Measurements from ENCODE around the gene SLC39A5. TPM values are rescaled to one million over a fixed set of nuclear protein-coding genes. Genes with fewer than 3 reads are reported as not detected.

The SLC39A5 gene
- total and polyA plus RNA-seq, 2 experiments from 2014 or later = 167 to 179 TPM

DNA sequence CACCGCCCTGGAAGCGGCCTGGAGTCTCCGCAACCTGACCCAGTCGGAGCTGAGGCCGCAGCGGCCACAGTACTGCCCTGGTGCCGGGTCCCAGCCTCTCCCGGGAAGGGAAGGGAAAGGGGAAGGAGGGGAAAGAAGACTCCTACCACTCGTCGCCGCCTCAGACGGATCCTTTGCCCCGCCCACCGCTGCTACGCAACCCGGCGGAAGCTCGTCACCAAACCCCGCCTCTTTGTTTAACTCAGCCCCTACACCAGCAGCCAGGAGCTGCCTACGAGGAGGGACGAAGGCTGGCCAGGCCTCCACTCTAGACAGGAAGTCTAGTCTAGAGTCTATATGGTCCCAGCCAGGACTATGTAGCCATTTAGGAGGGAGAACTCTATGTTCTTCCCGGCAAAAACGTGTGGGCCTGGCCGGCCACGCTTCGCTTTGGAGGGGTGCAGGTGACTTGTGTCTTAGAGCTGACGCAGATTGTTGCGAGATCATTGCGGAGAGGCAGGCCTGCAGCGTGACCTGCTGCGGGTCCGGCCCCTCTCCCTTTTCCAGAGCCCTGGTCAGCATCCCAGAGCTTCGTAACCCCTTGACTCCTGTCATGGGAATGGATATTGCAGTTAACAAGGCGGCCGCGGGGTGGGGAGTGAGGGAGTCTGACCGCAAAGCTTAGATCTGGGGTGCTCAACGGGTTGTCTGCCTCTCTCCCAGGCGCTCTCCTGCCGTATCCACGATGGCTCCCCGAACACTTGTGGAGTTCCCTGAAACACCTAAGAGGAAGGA is 7.9 kb upstream of the SLC39A5 start, which contains the start of gene RNF41:
RNF41 (minus strand) TSS at position 166 of the 774 bp plus-strand sequence. CDS start 7,875 bp downstream, outside the sequence.
- Histone ChIP-seq H3K9me2 (replicated peaks; ENCODE audit: insufficient read depth) (no peaks in the 10 kb centered on the region), H4K20me1 (ENCODE audit: insufficient read depth, poor library complexity, severe bottlenecking) (no peaks in the 10 kb centered on the region), H3K9me3 (ENCODE audit: low read depth) (no peaks in the 10 kb centered on the region), H3K4me2 (peak within 1 kb of the TSS; percentile 94), H3K4me3 (peak within 1 kb of the TSS; percentile 69), H3K27me3 (no peaks in the 10 kb centered on the region), H3K79me2 (peaks cover 42% of the 10 kb centered on the region), H3K4me1 (ENCODE audit: insufficient read depth) (peaks cover 22% of the 10 kb centered on the region), H3K36me3 (replicated peaks; ENCODE audit: insufficient read depth, low read depth) (no peaks in the 10 kb centered on the region), H2AFZ (peak within 1 kb of the TSS; percentile 59), H3K27ac (peak within 1 kb of the TSS; percentile 96)
- no peak for TF ChIP-seq EZH2phosphoT487 (IDR thresholded peaks at IDR 0.05; ENCODE audit: low read depth, severe bottlenecking, unreplicated experiment)
- TF ChIP-seq, protein P1, sequence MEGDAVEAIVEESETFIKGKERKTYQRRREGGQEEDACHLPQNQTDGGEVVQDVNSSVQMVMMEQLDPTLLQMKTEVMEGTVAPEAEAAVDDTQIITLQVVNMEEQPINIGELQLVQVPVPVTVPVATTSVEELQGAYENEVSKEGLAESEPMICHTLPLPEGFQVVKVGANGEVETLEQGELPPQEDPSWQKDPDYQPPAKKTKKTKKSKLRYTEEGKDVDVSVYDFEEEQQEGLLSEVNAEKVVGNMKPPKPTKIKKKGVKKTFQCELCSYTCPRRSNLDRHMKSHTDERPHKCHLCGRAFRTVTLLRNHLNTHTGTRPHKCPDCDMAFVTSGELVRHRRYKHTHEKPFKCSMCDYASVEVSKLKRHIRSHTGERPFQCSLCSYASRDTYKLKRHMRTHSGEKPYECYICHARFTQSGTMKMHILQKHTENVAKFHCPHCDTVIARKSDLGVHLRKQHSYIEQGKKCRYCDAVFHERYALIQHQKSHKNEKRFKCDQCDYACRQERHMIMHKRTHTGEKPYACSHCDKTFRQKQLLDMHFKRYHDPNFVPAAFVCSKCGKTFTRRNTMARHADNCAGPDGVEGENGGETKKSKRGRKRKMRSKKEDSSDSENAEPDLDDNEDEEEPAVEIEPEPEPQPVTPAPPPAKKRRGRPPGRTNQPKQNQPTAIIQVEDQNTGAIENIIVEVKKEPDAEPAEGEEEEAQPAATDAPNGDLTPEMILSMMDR (IDR thresholded peaks at IDR 0.05; ENCODE audit: poor library complexity) = no peak
- no peak for TF ChIP-seq EZH2 (IDR thresholded peaks at IDR 0.05; ENCODE audit: borderline replicate concordance)
- WGBS (ENCODE audit: low lambda C conversion rate, missing lambda C conversion rate) = 14% methylated on average over 41 of the region's 42 CpGs
- peak; percentile 99 for DNase-seq (ENCODE audit: low spot score)

DNA sequence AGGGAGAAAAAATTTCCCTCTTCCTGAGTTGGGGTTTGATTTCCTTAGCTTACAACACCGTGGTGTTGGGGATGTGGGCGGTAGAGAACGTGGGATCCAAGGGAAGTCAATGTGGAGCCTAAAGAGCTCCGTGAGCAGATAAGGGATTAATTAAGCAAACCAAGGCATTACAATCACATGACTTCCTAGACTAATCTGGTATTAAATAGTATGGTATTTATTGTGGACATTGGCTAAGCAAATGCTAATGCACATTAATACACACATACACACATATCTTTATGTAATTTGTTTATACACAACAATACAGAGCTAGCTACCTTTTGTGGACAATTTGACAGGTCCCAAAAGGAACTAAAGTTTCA is 7.3 kb upstream of the SLC39A5 start:
- Histone ChIP-seq H4K20me1 (ENCODE audit: insufficient read depth, poor library complexity, severe bottlenecking) (no peaks in the 10 kb centered on the region), H3K27ac (peak overlapping the region; percentile 96), H3K4me3 (peak overlapping the region; percentile 10), H3K9me2 (replicated peaks; ENCODE audit: insufficient read depth) (no peaks in the 10 kb centered on the region), H3K27me3 (no peaks in the 10 kb centered on the region), H3K4me2 (peak overlapping the region; percentile 79), H3K79me2 (peaks cover 36% of the 10 kb centered on the region), H3K36me3 (replicated peaks; ENCODE audit: insufficient read depth, low read depth) (no peaks in the 10 kb centered on the region), H2AFZ (peak overlapping the region; percentile 56), H3K4me1 (ENCODE audit: insufficient read depth) (peaks cover 22% of the 10 kb centered on the region), H3K9me3 (ENCODE audit: low read depth) (no peaks in the 10 kb centered on the region)
- no peak for DNase-seq (ENCODE audit: low spot score)
- WGBS (ENCODE audit: low lambda C conversion rate, missing lambda C conversion rate) = 56% methylated on average over 4 of the region's 4 CpGs
- TF ChIP-seq EZH2 (IDR thresholded peaks at IDR 0.05; ENCODE audit: borderline replicate concordance) = no peak

DNA sequence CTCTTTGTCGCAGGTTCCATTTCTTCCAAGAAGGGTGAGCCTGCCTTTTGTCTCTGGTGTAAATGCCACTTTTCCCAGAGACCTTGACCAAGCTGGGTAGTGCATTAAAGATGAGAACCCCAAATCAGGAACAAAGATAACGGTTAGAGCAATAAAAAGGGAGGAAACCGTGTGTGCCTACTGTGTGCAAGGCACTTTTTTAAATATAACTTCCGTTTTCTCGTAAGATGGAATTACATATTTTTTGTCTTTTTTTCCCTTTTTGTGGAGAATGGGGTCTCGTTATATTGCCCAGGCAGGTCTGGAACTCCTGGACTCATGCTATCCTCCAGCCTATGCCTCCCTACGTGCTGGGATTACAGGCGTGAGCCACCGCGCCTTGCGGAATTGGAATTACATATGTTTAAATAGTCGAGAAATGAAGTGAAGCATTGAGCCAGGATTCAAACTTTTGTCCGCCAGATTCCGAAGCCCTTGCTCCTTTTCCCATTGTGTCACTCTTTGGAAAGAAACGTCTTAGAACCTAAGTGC is 6.2 kb upstream of the SLC39A5 start:
- Histone ChIP-seq H3K27ac (peak overlapping the region; percentile 96), H2AFZ (peak overlapping the region; percentile 69), H3K79me2 (peaks cover 25% of the 10 kb centered on the region), H3K9me3 (ENCODE audit: low read depth) (no peaks in the 10 kb centered on the region), H3K4me2 (peak overlapping the region; percentile 70), H3K4me3 (no peak overlapping the region), H3K9me2 (replicated peaks; ENCODE audit: insufficient read depth) (no peaks in the 10 kb centered on the region), H4K20me1 (ENCODE audit: insufficient read depth, poor library complexity, severe bottlenecking) (no peaks in the 10 kb centered on the region), H3K4me1 (ENCODE audit: insufficient read depth) (peaks cover 22% of the 10 kb centered on the region), H3K36me3 (replicated peaks; ENCODE audit: insufficient read depth, low read depth) (no peaks in the 10 kb centered on the region), H3K27me3 (no peaks in the 10 kb centered on the region)
- TF ChIP-seq EZH2phosphoT487 (IDR thresholded peaks at IDR 0.05; ENCODE audit: low read depth, severe bottlenecking, unreplicated experiment) = no peak
- TF ChIP-seq, protein P1 (IDR thresholded peaks at IDR 0.05; ENCODE audit: poor library complexity) = no peak
- TF ChIP-seq EZH2 (IDR thresholded peaks at IDR 0.05; ENCODE audit: borderline replicate concordance) = no peak
- no peak for DNase-seq (ENCODE audit: low spot score)
- 50% methylated on average over 15 of the region's 15 CpGs for WGBS (ENCODE audit: low lambda C conversion rate, missing lambda C conversion rate)

DNA sequence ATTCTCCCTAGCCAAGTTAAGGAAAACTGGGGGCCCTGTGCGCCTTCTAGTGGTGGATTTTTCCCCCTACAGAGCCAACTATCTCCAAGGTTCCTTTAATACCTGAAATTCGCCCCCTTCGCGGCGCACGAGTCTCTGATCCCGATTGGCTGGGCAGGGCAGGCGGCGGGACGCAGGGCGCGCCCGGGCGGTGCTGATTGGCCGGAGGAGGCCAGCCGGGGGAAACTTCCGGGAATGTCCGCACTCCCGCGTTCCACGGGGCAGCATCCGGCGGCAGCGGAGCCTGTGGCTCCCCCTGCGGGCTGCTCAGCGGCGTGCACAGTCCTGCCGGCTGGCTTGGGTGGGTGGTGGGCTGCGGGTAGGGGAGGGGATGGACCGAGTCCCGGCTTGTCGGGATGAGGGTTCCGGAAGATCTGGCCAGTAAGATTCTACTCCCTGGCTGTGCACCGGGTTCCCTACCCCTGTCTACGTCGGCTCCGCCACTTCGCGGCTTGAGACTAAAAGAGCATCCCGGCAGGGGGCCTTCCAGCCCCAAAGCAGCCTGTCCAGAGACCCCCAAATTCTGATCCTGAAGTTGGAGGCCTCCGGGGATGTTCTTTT is 5.6 kb upstream of the SLC39A5 start, which contains the start of gene NABP2:
NABP2 (plus strand) TSS at position 241 of the 600 bp plus-strand sequence. CDS start 515 bp downstream, outside the sequence.
- H3K9me3 ChIP-seq (ENCODE audit: low read depth) = no peaks in the 10 kb centered on the region
- H3K27me3 ChIP-seq = no peaks in the 10 kb centered on the region
- H3K4me2 ChIP-seq = peak within 1 kb of the TSS; percentile 81
- H3K79me2 ChIP-seq = peaks cover 19% of the 10 kb centered on the region
- no peaks in the 10 kb centered on the region for H3K9me2 ChIP-seq (replicated peaks; ENCODE audit: insufficient read depth)
- H2AFZ ChIP-seq = peak within 1 kb of the TSS; percentile 69
- peak within 1 kb of the TSS; percentile 96 for H3K27ac ChIP-seq
- no peaks in the 10 kb centered on the region for H3K36me3 ChIP-seq (replicated peaks; ENCODE audit: insufficient read depth, low read depth)
- peak; percentile 98 for DNase-seq (ENCODE audit: low spot score)
- TF ChIP-seq, protein P1 (IDR thresholded peaks at IDR 0.05; ENCODE audit: poor library complexity) = peak; percentile 80
- no peak for TF ChIP-seq EZH2 (IDR thresholded peaks at IDR 0.05; ENCODE audit: borderline replicate concordance)
- no peak for TF ChIP-seq EZH2phosphoT487 (IDR thresholded peaks at IDR 0.05; ENCODE audit: low read depth, severe bottlenecking, unreplicated experiment)
- WGBS (ENCODE audit: low lambda C conversion rate, missing lambda C conversion rate) = 4% methylated on average over 38 of the region's 41 CpGs
- peaks cover 22% of the 10 kb centered on the region for H3K4me1 ChIP-seq (ENCODE audit: insufficient read depth)
- peak within 1 kb of the TSS; percentile 64 for H3K4me3 ChIP-seq
- no peaks in the 10 kb centered on the region for H4K20me1 ChIP-seq (ENCODE audit: insufficient read depth, poor library complexity, severe bottlenecking)
